Measurements from ENCODE around the gene PPP1R14C.

PPP1R14C gene

GRCh38 chr6:150144294-150144868 lies 1.5 kb downstream of the PPP1R14C start:
- H3K4me3 Mint-ChIP-seq = no peak overlapping the region
- no peaks in the 10 kb centered on the region for H3K9me3 Mint-ChIP-seq

GRCh38 chr6:150145427-150145826 lies 2.6 kb downstream of the PPP1R14C start:
- Mint-ChIP-seq H3K4me1 (ENCODE audit: low read depth) (peaks cover 40% of the 10 kb centered on the region), H3K9me3 (no peaks in the 10 kb centered on the region), H3K4me3 (no peak overlapping the region), H3K27me3 (peaks cover 69% of the 10 kb centered on the region), H3K27ac (no peak overlapping the region), H3K36me3 (ENCODE audit: low read depth) (no peaks in the 10 kb centered on the region)
- intact Hi-C loops (cut with micrococcal nuclease) = no loop called here

More at GRCh38 chr6:150144294-150144868, 1.5 kb downstream of the PPP1R14C start:
- Mint-ChIP-seq H3K36me3 (ENCODE audit: low read depth) (no peaks in the 10 kb centered on the region), H3K27me3 (peaks cover 71% of the 10 kb centered on the region), H3K27ac (no peak overlapping the region), H3K4me1 (ENCODE audit: low read depth) (peaks cover 31% of the 10 kb centered on the region)
- intact Hi-C loops (cut with micrococcal nuclease) = no loop called here

DNA sequence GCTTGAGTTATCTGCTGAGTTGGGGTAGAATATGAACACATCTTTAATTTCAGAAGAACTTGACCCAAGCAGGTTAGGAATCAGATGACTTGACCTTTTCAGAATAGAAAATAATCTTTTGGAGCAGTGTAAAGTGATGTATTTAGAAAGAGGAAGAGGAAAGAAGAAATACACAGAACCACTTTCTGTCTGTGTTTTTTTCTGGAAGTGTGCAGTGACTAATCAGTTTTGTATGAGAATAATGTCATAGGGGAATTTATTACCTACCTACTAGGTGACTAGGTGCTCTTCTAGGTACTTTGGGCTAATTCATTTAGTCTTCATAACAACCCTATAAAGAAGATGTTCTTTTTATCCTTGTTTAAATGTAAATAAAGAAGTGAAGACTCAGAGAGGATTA lies 3.0 kb downstream of the PPP1R14C start:
- Mint-ChIP-seq H3K27ac (peak overlapping the region; percentile 34), H3K27me3 (peaks cover 69% of the 10 kb centered on the region), H3K36me3 (ENCODE audit: low read depth) (no peaks in the 10 kb centered on the region), H3K9me3 (no peaks in the 10 kb centered on the region), H3K4me1 (ENCODE audit: low read depth) (peaks cover 44% of the 10 kb centered on the region), H3K4me3 (no peak overlapping the region)
- intact Hi-C loops (cut with micrococcal nuclease) = no loop called here

GRCh38 chr6:150146436-150146835 lies 3.6 kb downstream of the PPP1R14C start:
- H3K4me1 Mint-ChIP-seq (ENCODE audit: low read depth) = peaks cover 50% of the 10 kb centered on the region
- H3K4me3 Mint-ChIP-seq = no peak overlapping the region
- intact Hi-C loops (cut with micrococcal nuclease) = no loop called here
- H3K9me3 Mint-ChIP-seq = no peaks in the 10 kb centered on the region
- H3K27me3 Mint-ChIP-seq = peaks cover 69% of the 10 kb centered on the region
- no peaks in the 10 kb centered on the region for H3K36me3 Mint-ChIP-seq (ENCODE audit: low read depth)
- peak overlapping the region; percentile 34 for H3K27ac Mint-ChIP-seq

GRCh38 chr6:150149146-150149545 lies 6.3 kb downstream of the PPP1R14C start:
- H3K36me3 Mint-ChIP-seq (ENCODE audit: low read depth) = no peaks in the 10 kb centered on the region
- intact Hi-C loops (cut with micrococcal nuclease) = no loop called here
- peaks cover 49% of the 10 kb centered on the region for H3K27me3 Mint-ChIP-seq
- H3K4me1 Mint-ChIP-seq (ENCODE audit: low read depth) = peaks cover 54% of the 10 kb centered on the region
- H3K9me3 Mint-ChIP-seq = no peaks in the 10 kb centered on the region
- H3K4me3 Mint-ChIP-seq = no peak overlapping the region
- H3K27ac Mint-ChIP-seq = no peak overlapping the region

GRCh38 chr6:150150458-150150820 lies 7.6 kb downstream of the PPP1R14C start:
- Mint-ChIP-seq H3K4me1 (ENCODE audit: low read depth) (peaks cover 56% of the 10 kb centered on the region), H3K27ac (peak overlapping the region; percentile 60), H3K4me3 (no peak overlapping the region), H3K36me3 (ENCODE audit: low read depth) (no peaks in the 10 kb centered on the region), H3K27me3 (peaks cover 38% of the 10 kb centered on the region), H3K9me3 (no peaks in the 10 kb centered on the region)
- intact Hi-C loops (cut with micrococcal nuclease) = no loop called here

GRCh38 chr6:150150821-150151646 lies 8.2 kb downstream of the PPP1R14C start:
- Mint-ChIP-seq H3K27ac (peak overlapping the region; percentile 60), H3K36me3 (ENCODE audit: low read depth) (no peaks in the 10 kb centered on the region), H3K27me3 (peaks cover 36% of the 10 kb centered on the region), H3K4me3 (no peak overlapping the region), H3K9me3 (no peaks in the 10 kb centered on the region), H3K4me1 (ENCODE audit: low read depth) (peaks cover 50% of the 10 kb centered on the region)
- intact Hi-C loops (cut with micrococcal nuclease) = no loop called here

DNA sequence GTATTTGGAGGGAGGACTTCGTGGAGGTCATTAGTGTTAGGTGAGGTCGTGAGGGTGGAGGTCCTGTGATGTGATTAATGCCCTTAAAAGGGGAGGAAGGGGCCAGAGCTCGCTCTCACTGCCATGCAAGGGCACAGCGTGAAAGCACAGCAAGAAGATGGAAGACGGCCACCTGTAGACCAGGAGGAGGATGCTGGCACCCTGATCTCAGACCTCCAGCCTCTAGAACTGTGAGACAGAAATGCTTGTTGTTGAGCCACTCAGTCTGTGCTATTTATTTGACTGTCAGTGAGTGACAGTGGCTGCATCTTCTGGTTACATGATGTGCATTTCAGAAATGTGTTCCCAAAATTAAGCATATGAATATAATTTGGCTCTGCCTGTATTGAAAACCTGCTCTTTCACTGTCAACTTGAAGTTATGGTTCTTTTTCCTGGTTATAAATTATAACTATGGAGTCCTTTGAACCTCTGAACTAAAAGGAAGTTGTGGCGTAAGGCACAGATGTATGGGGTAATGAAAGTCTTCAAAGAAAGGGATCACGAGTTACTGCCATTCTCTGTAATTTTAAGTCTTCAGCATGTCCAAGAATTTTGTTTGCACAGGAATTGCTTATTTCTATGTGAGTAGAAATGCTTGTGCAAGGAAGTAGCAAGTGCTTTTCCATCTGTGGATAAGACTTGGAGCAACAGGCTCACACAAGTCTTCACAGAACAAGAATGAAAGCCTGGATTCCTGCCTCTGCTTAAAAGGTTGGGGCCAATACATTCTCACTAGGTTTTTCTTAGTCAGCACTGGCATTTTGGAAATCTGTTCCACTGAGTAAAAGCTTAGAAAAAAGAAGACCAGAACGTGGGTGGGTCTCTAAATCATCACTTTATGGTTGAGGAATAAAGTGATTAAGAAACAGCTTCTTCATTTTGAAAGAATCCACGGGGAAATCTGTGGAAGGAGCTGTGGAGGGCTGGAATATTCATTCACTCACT lies 10.3 kb downstream of the PPP1R14C start:
- Mint-ChIP-seq H3K27ac (peak overlapping the region; percentile 54), H3K36me3 (ENCODE audit: low read depth) (no peaks in the 10 kb centered on the region), H3K9me3 (no peaks in the 10 kb centered on the region), H3K4me1 (ENCODE audit: low read depth) (peaks cover 51% of the 10 kb centered on the region), H3K27me3 (peaks cover 30% of the 10 kb centered on the region), H3K4me3 (no peak overlapping the region)
- intact Hi-C loops (cut with micrococcal nuclease) = no loop called here

DNA sequence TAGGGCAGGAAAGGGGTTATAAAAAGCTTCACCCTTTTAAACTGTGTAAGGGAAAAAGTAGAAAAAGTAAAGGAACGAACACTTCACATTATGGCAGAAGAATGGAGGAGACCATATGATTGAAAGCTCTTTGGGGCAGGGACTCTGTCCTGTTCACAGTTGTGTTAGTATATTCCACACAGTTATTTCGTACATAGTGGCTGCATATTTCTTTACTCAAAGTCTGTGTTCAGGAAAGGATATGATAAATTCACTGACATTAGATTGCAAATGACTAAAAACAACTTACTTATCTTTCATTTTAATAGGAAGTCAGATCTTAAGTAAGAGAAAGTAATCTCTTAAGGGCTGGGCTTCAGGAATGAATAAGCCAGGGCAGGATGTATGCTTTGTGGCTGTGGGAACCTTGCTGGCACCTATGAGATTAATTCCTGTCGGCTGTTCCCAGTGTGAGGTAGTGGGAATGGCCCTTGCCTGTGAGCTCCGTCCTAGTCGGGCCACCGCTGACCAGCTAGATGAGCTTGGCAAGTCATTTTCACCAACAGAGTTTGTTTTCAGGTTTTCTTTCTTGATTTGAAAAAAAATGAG lies 11.2 kb downstream of the PPP1R14C start:
- H3K36me3 Mint-ChIP-seq (ENCODE audit: low read depth) = no peaks in the 10 kb centered on the region
- intact Hi-C loops (cut with micrococcal nuclease) = no loop called here

DNA sequence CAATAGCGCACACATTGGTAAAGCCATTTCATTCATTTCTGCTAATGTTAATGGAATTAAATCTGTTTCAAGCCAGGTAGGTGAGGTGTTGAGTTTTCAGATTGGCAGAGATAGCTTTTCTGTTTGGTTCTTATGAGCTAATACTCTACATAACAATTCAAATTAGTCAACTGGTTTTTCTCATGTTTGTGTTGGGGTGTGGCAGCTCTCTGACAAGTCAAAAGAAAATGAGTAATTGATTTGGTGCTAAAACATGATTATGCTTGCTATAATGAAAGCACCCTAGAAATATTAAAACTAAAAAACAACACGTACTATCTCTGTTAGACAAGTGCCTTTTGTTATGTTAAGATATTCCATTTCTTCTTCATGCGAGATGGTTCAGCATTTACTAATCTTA lies 13.6 kb downstream of the PPP1R14C start:
- no peaks in the 10 kb centered on the region for H3K9me3 Mint-ChIP-seq
- intact Hi-C loops (cut with micrococcal nuclease) = no loop called here
- peaks cover 14% of the 10 kb centered on the region for H3K27me3 Mint-ChIP-seq
- no peaks in the 10 kb centered on the region for H3K36me3 Mint-ChIP-seq (ENCODE audit: low read depth)
- peaks cover 32% of the 10 kb centered on the region for H3K4me1 Mint-ChIP-seq (ENCODE audit: low read depth)
- H3K27ac Mint-ChIP-seq = no peak overlapping the region
- H3K4me3 Mint-ChIP-seq = no peak overlapping the region

More for the DNA sequence above, 11.2 kb downstream of the PPP1R14C start:
- Mint-ChIP-seq H3K9me3 (no peaks in the 10 kb centered on the region), H3K4me1 (ENCODE audit: low read depth) (peaks cover 51% of the 10 kb centered on the region), H3K27me3 (peaks cover 28% of the 10 kb centered on the region), H3K27ac (peak overlapping the region; percentile 54), H3K4me3 (no peak overlapping the region)

DNA sequence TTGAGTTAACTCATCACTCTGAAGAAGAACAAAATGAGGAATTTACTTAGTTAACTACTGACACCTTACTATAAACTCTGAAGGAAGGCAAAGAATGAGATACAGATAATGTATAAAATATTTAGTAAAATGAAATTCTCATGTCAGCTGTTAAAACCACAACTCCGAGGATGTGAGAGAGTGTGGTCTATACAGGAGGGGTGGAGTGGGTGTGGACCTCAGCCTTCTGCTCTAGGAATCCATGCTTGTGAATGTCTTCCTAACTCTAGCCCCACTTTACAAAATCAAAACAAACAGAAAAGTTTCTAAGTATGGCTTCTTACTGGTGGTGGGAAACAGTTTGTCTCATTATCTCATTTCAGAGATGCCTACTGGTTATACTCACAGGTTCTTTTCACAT lies 14.2 kb downstream of the PPP1R14C start:
- H3K9me3 Mint-ChIP-seq = no peaks in the 10 kb centered on the region
- intact Hi-C loops (cut with micrococcal nuclease) = no loop called here
- H3K27me3 Mint-ChIP-seq = peaks cover 14% of the 10 kb centered on the region
- no peaks in the 10 kb centered on the region for H3K36me3 Mint-ChIP-seq (ENCODE audit: low read depth)
- no peak overlapping the region for H3K27ac Mint-ChIP-seq
- H3K4me1 Mint-ChIP-seq (ENCODE audit: low read depth) = peaks cover 30% of the 10 kb centered on the region
- H3K4me3 Mint-ChIP-seq = no peak overlapping the region

- Mint-ChIP-seq H3K27ac (no peak overlapping the region), H3K4me1 (ENCODE audit: low read depth) (peaks cover 7% of the 10 kb centered on the region), H3K9me3 (no peaks in the 10 kb centered on the region), H3K4me3 (no peak overlapping the region), H3K36me3 (ENCODE audit: low read depth) (no peaks in the 10 kb centered on the region), H3K27me3 (peaks cover 17% of the 10 kb centered on the region)
- intact Hi-C loops (cut with micrococcal nuclease) = no loop called here
Observed at GRCh38 chr6:150159757-150160156, 16.9 kb downstream of the PPP1R14C start.

- intact Hi-C loops (cut with micrococcal nuclease) = no loop called here
- H3K27ac Mint-ChIP-seq = no peak overlapping the region
- no peaks in the 10 kb centered on the region for H3K36me3 Mint-ChIP-seq (ENCODE audit: low read depth)
- H3K4me1 Mint-ChIP-seq (ENCODE audit: low read depth) = peaks cover 7% of the 10 kb centered on the region
- no peaks in the 10 kb centered on the region for H3K9me3 Mint-ChIP-seq
- no peak overlapping the region for H3K4me3 Mint-ChIP-seq
- peaks cover 13% of the 10 kb centered on the region for H3K27me3 Mint-ChIP-seq
Observed at GRCh38 chr6:150163970-150164369, 21.1 kb downstream of the PPP1R14C start.
